ENCODE results near the gene WWC1.
A peak's percentile ranks its signal among the peaks of the same experiment; 100 is the strongest.
"Not testable (repeated sequence)": the region's sequence is repeated elsewhere in the genome, so short reads cannot be mapped to it uniquely, and the experiment has no call there.

Gene WWC1

DNA sequence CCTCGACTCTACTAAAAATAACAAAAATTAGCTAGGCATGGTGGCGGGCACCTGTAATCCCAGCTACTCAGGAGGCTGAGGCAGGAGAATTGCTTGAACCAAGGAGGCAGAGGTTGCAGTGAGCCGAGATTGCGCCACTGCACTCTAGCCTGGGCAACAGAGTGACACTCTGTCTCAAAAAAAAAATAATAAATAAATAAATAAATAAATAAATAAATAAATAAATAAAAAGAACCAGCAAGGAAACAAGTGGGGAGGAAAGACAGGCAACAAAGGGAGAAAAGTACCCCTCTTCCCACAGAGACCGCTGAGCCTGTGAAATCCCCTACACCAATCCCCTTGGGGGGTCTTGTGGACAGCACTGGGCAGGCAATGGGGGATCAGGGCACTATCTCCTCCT is 4.6 kb upstream of the WWC1 start:
- not testable (repeated sequence) for DNase-seq

GRCh38 chr5:168287362-168287761 is 4.1 kb upstream of the WWC1 start:
- no peak for DNase-seq

- DNase-seq, result no peak
These were observed 2.8 kb upstream of the WWC1 start for GRCh38 chr5:168288349-168289245.

- no peak for DNase-seq
These were observed 523 bp upstream of the WWC1 start for GRCh38 chr5:168290902-168291341.

GRCh38 chr5:168291964-168292785 is 730 bp downstream of the WWC1 start:
- DNase-seq, result no peak

DNA sequence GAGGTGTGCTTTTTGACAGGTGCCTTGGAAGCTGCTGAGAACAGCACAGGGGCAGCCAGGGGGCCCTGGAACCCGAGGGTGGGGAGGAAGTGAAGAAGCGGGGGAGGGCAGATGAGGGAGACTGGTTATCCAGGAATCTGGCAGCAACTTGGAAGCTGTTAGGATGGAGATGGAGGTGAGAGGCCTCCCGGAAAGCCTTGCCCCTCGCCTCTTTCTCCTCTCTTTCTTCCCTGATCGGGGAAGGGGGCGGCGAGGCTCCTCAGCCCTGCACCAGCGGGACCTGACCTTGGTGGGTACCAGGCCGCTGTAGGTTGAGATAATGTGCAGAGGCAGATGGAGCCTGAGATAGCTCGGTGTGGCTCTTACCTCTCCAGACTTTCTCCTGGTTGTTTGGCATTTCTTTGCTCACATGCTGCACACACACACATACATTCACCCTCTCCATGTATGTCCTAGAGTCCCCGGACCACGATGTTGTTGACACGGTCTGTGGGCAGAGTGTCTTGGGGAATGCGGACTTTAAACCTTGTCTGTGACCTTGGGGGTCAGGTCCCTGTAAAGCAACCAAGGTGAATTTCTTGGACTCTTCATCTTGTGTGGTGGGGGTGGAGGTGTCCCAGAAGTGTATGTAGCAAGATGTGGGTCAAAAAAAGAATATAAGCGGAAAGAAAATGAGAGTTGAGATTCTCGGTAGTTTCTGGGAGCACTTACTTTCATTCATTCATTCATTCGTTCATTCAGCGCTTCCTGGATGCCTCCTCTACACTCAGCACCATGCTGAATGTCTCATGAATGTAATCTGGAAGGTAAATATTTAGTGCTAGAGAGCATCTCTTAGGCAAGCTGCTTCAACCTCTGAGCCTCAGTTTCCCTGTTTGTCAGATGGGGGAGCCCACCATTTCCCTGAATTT is 1.6 kb downstream of the WWC1 start:
- DNase-seq, result no peak

DNA sequence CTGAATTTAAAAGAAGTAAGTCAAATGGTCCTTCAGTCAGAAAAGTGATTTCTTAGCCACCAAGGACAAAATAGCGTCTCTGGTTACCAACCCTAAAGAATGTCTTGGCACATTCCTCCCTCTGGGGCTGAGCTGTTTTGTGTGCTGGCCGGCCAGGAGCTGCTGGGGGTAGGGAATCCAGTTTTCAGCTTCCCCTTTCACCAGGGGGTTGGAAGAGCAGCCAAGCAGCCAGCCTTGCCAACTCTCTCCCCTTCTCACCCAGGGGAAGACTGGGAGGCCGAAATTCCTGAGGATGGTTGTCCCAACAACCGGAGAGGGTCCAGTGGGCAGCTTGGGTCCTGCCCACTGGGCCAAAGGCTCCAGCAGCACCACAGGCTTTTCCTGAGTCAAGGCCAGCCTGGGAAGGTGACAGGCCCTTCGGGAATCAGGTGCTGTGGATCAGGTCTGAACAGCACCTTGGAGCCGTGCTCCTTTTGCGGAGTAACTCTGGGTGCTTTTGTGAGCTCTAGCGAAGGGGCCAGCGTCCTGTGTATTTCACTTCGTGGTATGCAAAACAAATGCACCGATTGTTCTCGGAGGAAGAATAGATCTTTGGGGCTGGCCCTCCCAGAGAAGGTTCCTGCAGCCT is 4.2 kb downstream of the WWC1 start:
- DNase-seq, result no peak

DNA sequence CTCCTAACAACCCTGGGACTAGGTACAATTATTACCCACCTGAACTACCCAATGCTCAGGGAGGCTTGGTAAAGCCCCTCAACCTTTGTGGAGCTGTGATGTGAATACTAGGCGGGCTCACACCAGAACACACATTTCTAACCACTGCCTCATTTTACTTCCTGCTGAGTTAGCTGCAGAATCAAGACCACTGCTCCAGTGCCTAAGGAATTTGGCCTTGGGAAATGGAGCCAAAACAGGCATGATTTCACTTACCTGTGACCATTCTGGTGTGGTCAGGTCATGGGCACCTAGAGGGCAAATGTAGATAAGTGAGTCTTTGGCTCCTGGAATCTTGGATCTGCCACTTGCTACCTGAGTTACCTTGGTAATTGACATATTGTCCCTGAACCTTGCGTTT is 5.2 kb downstream of the WWC1 start:
- DNase-seq, result no peak

GRCh38 chr5:168298949-168299348 is 7.5 kb downstream of the WWC1 start:
- DNase-seq, result no peak

GRCh38 chr5:168299372-168299771 is 7.9 kb downstream of the WWC1 start:
- no peak for DNase-seq

GRCh38 chr5:168300326-168301182 is 9.1 kb downstream of the WWC1 start:
- DNase-seq, result no peak

DNA sequence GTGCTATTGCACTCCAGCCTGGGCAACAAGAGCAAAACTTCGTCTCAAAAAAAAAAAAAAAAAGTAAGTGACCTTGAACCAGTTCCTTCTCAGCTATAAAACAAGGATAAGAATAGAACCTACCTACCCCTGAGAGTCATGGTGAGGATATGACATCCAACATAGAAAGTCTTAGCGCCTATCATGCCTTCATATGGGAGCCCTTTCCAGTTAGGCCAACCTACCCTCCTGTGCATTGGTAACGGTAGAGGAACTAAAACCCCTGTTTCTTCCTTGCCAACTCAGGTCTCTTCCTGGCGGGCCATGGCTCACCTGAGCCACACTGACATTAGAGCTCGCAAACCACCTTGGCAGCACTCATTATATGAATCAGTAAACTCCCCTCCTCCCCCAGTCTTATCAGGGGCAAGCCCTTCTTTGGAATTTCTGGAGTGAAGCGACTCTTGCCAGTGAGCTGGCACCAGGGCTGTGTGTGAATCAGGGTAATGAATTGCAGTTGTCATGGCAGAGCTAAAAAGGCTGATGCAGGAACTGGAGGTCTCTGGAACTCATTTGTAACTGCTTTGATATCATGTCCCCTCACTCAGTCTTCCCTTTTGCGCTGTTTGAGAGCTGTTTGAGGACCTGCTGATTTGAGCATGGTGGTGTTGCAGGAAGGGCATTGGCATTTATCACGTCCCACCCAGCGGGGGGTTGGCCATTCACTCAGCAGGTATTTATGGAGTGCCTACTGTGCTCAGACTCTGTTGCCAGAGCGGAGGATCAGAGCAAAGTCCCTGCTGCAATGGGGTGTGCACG is 10.3 kb downstream of the WWC1 start:
- DNase-seq, result no peak

DNA sequence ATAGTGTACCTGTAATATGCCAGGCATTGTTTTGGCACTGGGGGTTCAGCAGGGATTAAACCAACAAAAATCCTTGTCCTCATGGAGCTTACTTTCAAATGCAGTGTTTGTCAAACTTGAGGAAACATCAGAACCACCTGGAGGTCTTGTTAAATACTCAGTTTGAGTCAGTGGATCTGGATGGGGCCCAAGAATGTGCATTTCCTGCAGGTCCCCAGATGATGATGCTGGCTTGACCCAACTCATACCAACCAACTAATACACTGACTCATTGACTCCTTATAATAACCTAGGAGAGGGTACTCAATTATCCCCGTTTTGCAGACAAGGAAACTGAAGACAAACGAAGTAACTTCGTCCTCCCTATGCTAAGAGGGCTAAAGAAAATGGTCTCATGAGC is 11.3 kb downstream of the WWC1 start:
- no peak for DNase-seq

GRCh38 chr5:168303393-168304025 is 12.1 kb downstream of the WWC1 start:
- peak; percentile 8 for DNase-seq

GRCh38 chr5:168304349-168304748 is 12.9 kb downstream of the WWC1 start:
- DNase-seq, result no peak

GRCh38 chr5:168305281-168305680 is 13.8 kb downstream of the WWC1 start:
- no peak for DNase-seq

DNA sequence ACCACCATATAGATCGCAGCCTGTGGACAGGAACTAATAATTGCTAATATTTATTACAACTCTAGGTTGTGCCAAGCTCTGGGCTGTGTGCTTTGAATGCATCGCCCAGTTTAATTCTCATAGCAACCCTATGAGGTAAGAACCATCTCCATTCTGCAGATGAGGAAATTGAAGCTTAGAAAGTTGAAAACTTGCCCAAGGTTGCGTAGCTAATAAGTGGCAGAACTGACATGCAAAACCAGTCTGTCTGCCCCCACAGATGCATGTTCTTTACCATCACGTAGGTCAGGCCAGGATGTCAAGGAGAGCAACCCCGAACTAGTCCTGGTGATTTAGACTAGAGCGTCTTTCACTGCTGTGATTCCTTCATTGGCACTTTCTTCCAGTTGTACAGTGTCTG is 15.6 kb downstream of the WWC1 start:
- DNase-seq, result no peak

- DNase-seq, result no peak
These were observed 16.6 kb downstream of the WWC1 start for GRCh38 chr5:168307925-168308584.

DNA sequence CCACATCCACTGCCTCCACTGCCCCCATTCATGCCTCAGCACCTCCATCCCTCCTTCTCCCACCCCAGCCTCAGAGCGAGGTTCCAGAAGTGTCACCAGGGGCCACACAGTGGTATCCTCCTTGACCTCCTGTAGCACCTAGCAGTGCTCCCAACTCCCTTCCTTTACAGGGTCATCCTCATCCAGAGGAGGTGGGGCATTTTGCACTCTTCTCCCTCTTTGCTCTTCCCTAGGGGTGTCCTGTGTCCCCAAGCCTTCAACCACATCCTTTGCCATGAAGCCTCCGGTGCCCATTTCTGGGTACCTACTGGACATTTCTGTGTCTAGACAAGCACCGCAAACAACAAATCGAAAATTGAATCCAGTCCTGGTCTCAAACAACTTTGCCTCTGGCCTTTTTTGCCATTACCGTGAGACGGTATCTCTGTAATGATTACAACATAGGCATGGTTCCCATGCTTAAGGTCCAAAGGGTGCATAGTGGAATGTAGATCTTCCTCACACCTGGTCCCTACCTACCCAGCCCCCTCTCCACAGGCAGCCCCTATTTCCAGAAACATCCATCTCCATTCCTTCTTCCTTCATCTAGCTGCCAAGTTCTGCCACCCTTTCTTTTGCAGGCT is 17.6 kb downstream of the WWC1 start:
- DNase-seq, result no peak

All from inflammatory macrophage treated with lipopolysaccharide for 4 hours (primary cell).